Stomach (tissue), 9 donors: ENCODE measurements around the gene DTX3. TPM values are rescaled to one million over a fixed set of nuclear protein-coding genes. Genes with fewer than 3 reads are reported as not detected.

Source experiments
- DNase-seq, 2 donors: peaks; one replicate each; pipeline versions ENCODE4 v3.0.0 to v3.0.0-alpha.2; 2013 to 2019
- H3K27ac ChIP-seq, 5 donors: fragments of 200-600 bp in 4 of 5; sonication (generic) in 4 of 5; one replicate each; pipeline ENCODE4 v1.5.1; 2013 to 2019; ENCODE audit warnings: mild to moderate bottlenecking in 1 of 5, moderate library complexity in 1 of 5
- H3K27me3 ChIP-seq, 3 donors: fragments of 200-600 bp; sonication (generic); one replicate each; pipeline ENCODE4 v1.5.1; 2017 to 2019; ENCODE audit warnings: mixed run types in 1 of 3
- H3K36me3 ChIP-seq, 4 donors: fragments of 200-600 bp; sonication (generic); 1 replicate in 3 of 4; 2 replicates in 1 of 4; pipeline ENCODE4 v1.5.1; 2016 to 2019
- H3K4me1 ChIP-seq, 4 donors: fragments of 200-600 bp; sonication (generic); one replicate each; pipeline ENCODE4 v1.5.1; 2016 to 2019
- H3K4me3 ChIP-seq, 4 donors: fragments of 200-600 bp; sonication (generic) in 3 of 4; one replicate each; pipeline ENCODE4 v1.5.1; 2016 to 2019; ENCODE audit warnings: mild to moderate bottlenecking in 1 of 4
- H3K9me3 ChIP-seq, 4 donors: fragments of 200-600 bp; sonication (generic); one replicate each; pipeline ENCODE4 v1.5.1; 2016 to 2019
- CTCF ChIP-seq, 7 experiments: fragments of 450-650 bp in 4 of 7; fragments of 200-600 bp in 3 of 7; sonication (generic) in 3 of 7; IDR thresholded peaks; one replicate each; pipeline ENCODE4 v1.5.1; 2016 to 2019; ENCODE audit warnings: antibody characterized with exemption in 7 of 7, control low read depth in 2 of 7, mild to moderate bottlenecking in 1 of 7
- EP300 ChIP-seq: sonication (generic); formaldehyde crosslinking; IDR thresholded peaks from one replicate; pipeline ENCODE4 v1.6.1; 2017; ENCODE audit warnings: antibody characterized with exemption
- POLR2A ChIP-seq, 4 donors: fragments of 450-650 bp; IDR thresholded peaks; one replicate each; pipeline ENCODE4 v1.6.1; 2016; ENCODE audit warnings: antibody characterized with exemption in 4 of 4, control low read depth in 2 of 4, mild to moderate bottlenecking in 1 of 4, moderate library complexity in 1 of 4
- POLR2AphosphoS5 ChIP-seq, 3 donors: sonication (generic); formaldehyde crosslinking; IDR thresholded peaks; one replicate each; pipeline ENCODE4 v1.6.1; 2016; ENCODE audit warnings: antibody characterized with exemption in 3 of 3
- WGBS, 5 donors: extraction: QIAGEN DNeasy Blood & Tissue Kit in 3 of 5; methylation state at CpG; one replicate each; pipeline versions ENCODE4 v1.1.5 to v1.1.7; 2013 to 2018; 5-methylcytosine and 5-hydroxymethylcytosine counted together
- intact Hi-C: fragments of 100-400 bp; cut with DNase I; formaldehyde crosslinking; loops from one replicate; pipeline ENCODE4 v1.15.1; 2023; ENCODE audit warnings: low total_unique reads
- polyA plus RNA-seq, 3 donors: library from polyadenylated mRNA; stranded (reverse); fragments of 200-250 nt; gene quantifications; one replicate each; pipeline ENCODE4 v1.2.3, GENCODE V29; 2013
- total RNA-seq, 5 donors: library from RNA; depleted of rRNA; stranded (reverse); fragments of >200 nt; gene quantifications; one replicate each; pipeline versions ENCODE4 v1.1.0 to v1.2.3, GENCODE V29; 2014 to 2016
- donor health status: healthy with polysubstance abuse.
- donor health status: Bipolar disorder and iron deficiency.
- donor health status: healthy.

DTX3 gene
- total and polyA plus RNA-seq, 8 donors, result 5.2 to 49.6 (median 15.9) TPM

- 41 to 47% (median 44%) methylated on average over 13 of the region's 13 CpGs for WGBS, 5 donors
- peaks cover 0 to 13% (median 0%) of the 10 kb centered on the region in 3 donors for H3K27me3 ChIP-seq
- peak; percentile 59 to 91 for DNase-seq
- H3K4me1 ChIP-seq, result no peaks in the 10 kb centered on the region
- no peak overlapping the region for H3K4me3 ChIP-seq
- no peaks in the 10 kb centered on the region for H3K9me3 ChIP-seq
- peak in 5 of 7 experiments; percentile 92 to 96 (median 94) for TF ChIP-seq CTCF (IDR thresholded peaks at IDR 0.05)
- TF ChIP-seq POLR2AphosphoS5 (IDR thresholded peaks at IDR 0.05), result peak in 1 of 3 donors; percentile 43
- no peak for TF ChIP-seq POLR2A (IDR thresholded peaks at IDR 0.05)
- intact Hi-C loops, result loop anchor here (5.0 kb wide), 1 partner anchor 39 kb away; no protein-coding TSS in a partner anchor
- H3K36me3 ChIP-seq, result peaks cover 0 to 4% (median 0%) of the 10 kb centered on the region in 4 donors
- H3K27ac ChIP-seq, result no peak overlapping the region
Observed at GRCh38 chr12:57583008-57583831, 21.4 kb upstream of the DTX3 start.

- Histone ChIP-seq H3K9me3 (no peaks in the 10 kb centered on the region), H3K4me3 (no peak overlapping the region), H3K27ac (no peak overlapping the region), H3K36me3 (peaks cover 0 to 4% (median 0%) of the 10 kb centered on the region in 4 donors), H3K27me3 (peaks cover 0 to 13% (median 0%) of the 10 kb centered on the region in 3 donors), H3K4me1 (no peaks in the 10 kb centered on the region)
- TF ChIP-seq POLR2AphosphoS5 (IDR thresholded peaks at IDR 0.05) (no peak), CTCF (IDR thresholded peaks at IDR 0.05) (no peak), EP300 (no peak), POLR2A (IDR thresholded peaks at IDR 0.05) (no peak)
- intact Hi-C loops, result loop anchor here (5.0 kb wide), 1 partner anchor 38 kb away; no protein-coding TSS in a partner anchor
- DNase-seq, result no peak
- 97 to 100% (median 100%) methylated on average over 2 of the region's 2 CpGs for WGBS, 5 donors
Observed at GRCh38 chr12:57584050-57584449, 20.6 kb upstream of the DTX3 start.

- TF ChIP-seq POLR2AphosphoS5 (IDR thresholded peaks at IDR 0.05), result no peak
- TF ChIP-seq CTCF (IDR thresholded peaks at IDR 0.05), result no peak
- no peak for TF ChIP-seq EP300
- TF ChIP-seq POLR2A (IDR thresholded peaks at IDR 0.05), result no peak
- Histone ChIP-seq H3K27me3 (peaks cover 0 to 13% (median 0%) of the 10 kb centered on the region in 3 donors), H3K27ac (no peak overlapping the region), H3K36me3 (peaks cover 0 to 4% (median 0%) of the 10 kb centered on the region in 4 donors), H3K4me3 (no peak overlapping the region), H3K9me3 (no peaks in the 10 kb centered on the region), H3K4me1 (no peaks in the 10 kb centered on the region)
- intact Hi-C loops, result loop anchor here (5.0 kb wide), 1 partner anchor 38 kb away; no protein-coding TSS in a partner anchor
- DNase-seq, result no peak
Observed at GRCh38 chr12:57584690-57585089, 19.9 kb upstream of the DTX3 start.

- 64 to 86% (median 79%) methylated on average over 2 of the region's 2 CpGs for WGBS, 5 donors
- intact Hi-C loops, result no loop called here
- no peak for TF ChIP-seq POLR2AphosphoS5 (IDR thresholded peaks at IDR 0.05)
- no peak for TF ChIP-seq EP300
- TF ChIP-seq CTCF (IDR thresholded peaks at IDR 0.05), result no peak
- no peak for TF ChIP-seq POLR2A (IDR thresholded peaks at IDR 0.05)
- DNase-seq, result no peak
- H3K4me3 ChIP-seq, result no peak overlapping the region
- peaks cover 0 to 13% (median 0%) of the 10 kb centered on the region in 3 donors for H3K27me3 ChIP-seq
- no peak overlapping the region for H3K27ac ChIP-seq
- H3K36me3 ChIP-seq, result peaks cover 0 to 4% (median 0%) of the 10 kb centered on the region in 4 donors
- peaks cover under 1 to 2% (median under 1%) of the 10 kb centered on the region in 4 donors for H3K4me1 ChIP-seq
- H3K9me3 ChIP-seq, result no peaks in the 10 kb centered on the region
Observed at GRCh38 chr12:57585156-57585555, 19.5 kb upstream of the DTX3 start.
